Measurements from ENCODE around the gene TIMELESS.

- TF ChIP-seq EZH2 (IDR thresholded peaks at IDR 0.05), result no peak
- no peak for TF ChIP-seq POLR2AphosphoS5 (IDR thresholded peaks at IDR 0.05; ENCODE audit: borderline replicate concordance, low read depth, low read length)
These were observed 71.8 kb downstream of the TIMELESS start for GRCh38 chr12:56377310-56377988.
